DMS53 treated with DMSO at 0.1 percent for 48 hours (cell line): ENCODE measurements around the gene CABCOCO1.

Experiments
- DNase-seq: peaks from one replicate; lab custom pipeline; 2025; ENCODE audit not compliant: unreplicated experiment; lab: John Stamatoyannopoulos, UW

Gene CABCOCO1

GRCh38 chr10:61662794-61663259, at the start of gene CABCOCO1:
Gene CABCOCO1, plus strand, starts transcription at chr10:61662929. Its CDS starts 44 bp downstream, at chr10:61662973.
- DNase-seq: peak; percentile 18

GRCh38 chr10:61613665-61614064, 49.1 kb upstream of the CABCOCO1 start:
- no peak for DNase-seq

GRCh38 chr10:61616611-61617010, 46.1 kb upstream of the CABCOCO1 start:
- no peak for DNase-seq

- DNase-seq: no peak
These were observed 45.5 kb upstream of the CABCOCO1 start for GRCh38 chr10:61617180-61617579.

- DNase-seq: no peak
These were observed 45.1 kb upstream of the CABCOCO1 start for GRCh38 chr10:61617586-61617985.

GRCh38 chr10:61618388-61618961, 44.3 kb upstream of the CABCOCO1 start:
- DNase-seq: no peak

- DNase-seq: no peak
These were observed 42.2 kb upstream of the CABCOCO1 start for GRCh38 chr10:61620506-61620905.

- peak; percentile 83 for DNase-seq
These were observed 41.1 kb upstream of the CABCOCO1 start for GRCh38 chr10:61621605-61622051.

GRCh38 chr10:61623161-61623560, 39.6 kb upstream of the CABCOCO1 start:
- DNase-seq: peak; percentile 64

GRCh38 chr10:61626209-61626608, 36.5 kb upstream of the CABCOCO1 start:
- no peak for DNase-seq

- no peak for DNase-seq
These were observed 35.5 kb upstream of the CABCOCO1 start for GRCh38 chr10:61627266-61627665.

- no peak for DNase-seq
These were observed 34.4 kb upstream of the CABCOCO1 start for GRCh38 chr10:61628151-61628874.

GRCh38 chr10:61628875-61629513, 33.7 kb upstream of the CABCOCO1 start:
- DNase-seq: no peak

- no peak for DNase-seq
These were observed 33.2 kb upstream of the CABCOCO1 start for GRCh38 chr10:61629576-61629975.

GRCh38 chr10:61632057-61632670, 30.6 kb upstream of the CABCOCO1 start:
- DNase-seq: no peak

- DNase-seq: no peak
These were observed 29.1 kb upstream of the CABCOCO1 start for GRCh38 chr10:61633665-61634064.

- no peak for DNase-seq
These were observed 28.0 kb upstream of the CABCOCO1 start for GRCh38 chr10:61634746-61635145.

GRCh38 chr10:61635471-61635870, 27.3 kb upstream of the CABCOCO1 start:
- no peak for DNase-seq

GRCh38 chr10:61635932-61636331, 26.8 kb upstream of the CABCOCO1 start:
- DNase-seq: peak; percentile 34

GRCh38 chr10:61639952-61640351, 22.8 kb upstream of the CABCOCO1 start:
- no peak for DNase-seq

- no peak for DNase-seq
These were observed 21.9 kb upstream of the CABCOCO1 start for GRCh38 chr10:61640856-61641255.

- no peak for DNase-seq
These were observed 20.6 kb upstream of the CABCOCO1 start for GRCh38 chr10:61642150-61642571.
